Liver (tissue), 9 donors: ENCODE results near the gene MEGF10. TPM values are rescaled to one million over a fixed set of nuclear protein-coding genes. Genes with fewer than 3 reads are reported as not detected.

Experiments
- DNase-seq: peaks from one replicate; pipeline ENCODE4 v3.0.0-alpha.2; 2017; ENCODE audit warnings: low spot score
- H3K27ac ChIP-seq, 2 donors: one replicate each; pipeline ENCODE4 v1.7.0; 2013; ENCODE audit warnings: inconsistent platforms in 2 of 2, low read length in 2 of 2, control low read depth in 1 of 2, low read depth in 1 of 2, mild to moderate bottlenecking in 1 of 2
- H3K27me3 ChIP-seq, 4 donors: one replicate each; pipeline versions ENCODE4 v1.6.1 to v1.7.0; 2013; ENCODE audit warnings: low read length in 3 of 4, inconsistent platforms in 1 of 4, mild to moderate bottlenecking in 1 of 4, moderate library complexity in 1 of 4; ENCODE audit not compliant: control insufficient read depth in 4 of 4, insufficient read depth in 4 of 4
- H3K36me3 ChIP-seq, 4 donors: one replicate each; pipeline versions ENCODE4 v1.6.1 to v1.7.0; 2013; ENCODE audit warnings: low read length in 3 of 4, mild to moderate bottlenecking in 3 of 4, low read depth in 1 of 4, moderate library complexity in 1 of 4; ENCODE audit not compliant: control insufficient read depth in 4 of 4, insufficient read depth in 3 of 4
- H3K4me1 ChIP-seq, 4 donors: one replicate each; pipeline versions ENCODE4 v1.6.1 to v1.7.0; 2013; ENCODE audit warnings: low read length in 3 of 4, mild to moderate bottlenecking in 3 of 4, moderate library complexity in 1 of 4; ENCODE audit not compliant: control insufficient read depth in 4 of 4, insufficient read depth in 4 of 4
- H3K4me3 ChIP-seq, 3 donors: one replicate each; pipeline versions ENCODE4 v1.6.1 to v1.7.0; 2013; ENCODE audit warnings: low read length in 3 of 3, control low read depth in 1 of 3, low read depth in 1 of 3, mild to moderate bottlenecking in 1 of 3
- H3K9ac ChIP-seq, 2 donors: one replicate each; pipeline ENCODE4 v1.7.0; 2013; ENCODE audit warnings: low read length in 2 of 2, mild to moderate bottlenecking in 2 of 2, moderate library complexity in 2 of 2, control low read depth in 1 of 2, low read depth in 1 of 2
- H3K9me3 ChIP-seq, 4 donors: one replicate each; pipeline versions ENCODE4 v1.6.1 to v1.7.0; 2013; ENCODE audit warnings: low read length in 3 of 4; ENCODE audit not compliant: control insufficient read depth in 4 of 4
- ATF3 ChIP-seq: IDR thresholded peaks from 2 replicates; pipeline ENCODE4 v1.6.1; 2016; ENCODE audit warnings: antibody characterized with exemption
- EGR1 ChIP-seq, 2 donors: IDR thresholded peaks; 2 replicates each; pipeline ENCODE4 v1.6.1; 2016 to 2018; ENCODE audit warnings: antibody characterized with exemption in 2 of 2, low read depth in 2 of 2
- FOXA1 ChIP-seq: IDR thresholded peaks from 2 replicates; pipeline ENCODE4 v1.6.1; 2016; ENCODE audit warnings: antibody characterized with exemption
- FOXA2 ChIP-seq: IDR thresholded peaks from 2 replicates; pipeline ENCODE4 v1.6.1; 2016; ENCODE audit warnings: antibody characterized with exemption
- HNF4A ChIP-seq, 2 donors: conservative IDR thresholded peaks; 2 replicates each; pipeline ENCODE4 v1.6.1; 2016; ENCODE audit warnings: antibody characterized with exemption in 2 of 2, mild to moderate bottlenecking in 2 of 2
- HNF4G ChIP-seq: IDR thresholded peaks from 2 replicates; pipeline ENCODE4 v1.6.1; 2016; ENCODE audit warnings: antibody characterized with exemption
- JUND ChIP-seq, 2 donors: IDR thresholded peaks; 2 replicates each; pipeline ENCODE4 v1.6.1; 2016; ENCODE audit warnings: antibody characterized with exemption in 2 of 2
- MAX ChIP-seq: IDR thresholded peaks from 2 replicates; pipeline ENCODE4 v1.6.1; 2016; ENCODE audit warnings: antibody characterized with exemption
- RAD21 ChIP-seq, 2 donors: IDR thresholded peaks; 2 replicates each; pipeline ENCODE4 v1.6.1; 2016; ENCODE audit warnings: antibody characterized with exemption in 2 of 2, mild to moderate bottlenecking in 2 of 2
- RXRA ChIP-seq, 2 donors: IDR thresholded peaks; 2 replicates each; pipeline ENCODE4 v1.6.1; 2017 to 2018; ENCODE audit warnings: antibody characterized with exemption in 2 of 2, mild to moderate bottlenecking in 1 of 2
- SP1 ChIP-seq: IDR thresholded peaks from 2 replicates; pipeline ENCODE4 v1.6.1; 2018; ENCODE audit warnings: antibody characterized with exemption, mild to moderate bottlenecking
- YY1 ChIP-seq: IDR thresholded peaks from 2 replicates; pipeline ENCODE4 v1.6.1; 2016; ENCODE audit warnings: antibody characterized with exemption, mild to moderate bottlenecking
- WGBS: extraction: QIAGEN DNeasy Blood & Tissue Kit; methylation state at CpG from one replicate; pipeline ENCODE4 v1.1.7; 2013; 5-methylcytosine and 5-hydroxymethylcytosine counted together
- polyA plus RNA-seq, 2 donors: library from polyadenylated mRNA; stranded (reverse) in 1 of 2; unstranded in 1 of 2; fragments of 200-250 nt in 1 of 2; fragments of >200 nt in 1 of 2; fragmentation: Nextera tagmentation in 1 of 2; extraction: Ambion mirVana in 1 of 2; gene quantifications; one replicate each; pipeline versions ENCODE4 v1.2.1 to v1.2.3, GENCODE V29; 2013 to 2015
- total RNA-seq, 2 donors: library from RNA; depleted of rRNA; stranded (reverse); fragments of >200 nt; gene quantifications; one replicate each; pipeline ENCODE4 v1.2.3, GENCODE V29; 2014
- TF ChIP-seq, protein P1 (sequence below): IDR thresholded peaks from 2 replicates; pipeline ENCODE4 v1.6.1; 2016; ENCODE audit warnings: antibody characterized with exemption, mild to moderate bottlenecking
- TF ChIP-seq, protein P2 (sequence below): fragments of 150-350 bp; IDR thresholded peaks from 2 replicates; pipeline ENCODE4 v1.5.1; 2017; ENCODE audit warnings: improper control_type of control experiment, low read depth, low read length; ENCODE audit not compliant: missing input control
- donor health status: healthy.
- donor health status: healthy.
- donor health status: healthy.
- donor health status: healthy.
- donor health status: healthy.

The MEGF10 gene
- total and polyA plus RNA-seq, 4 donors: 0.05 to 1.0 (median 0.33) TPM; not detected in 1

GRCh38 chr5:127275641-127276193 is 14.9 kb upstream of the MEGF10 start:
- DNase-seq: no peak
- peaks cover 0 to 2% (median 0%) of the 10 kb centered on the region in 4 donors for H3K27me3 ChIP-seq
- no peaks in the 10 kb centered on the region for H3K4me1 ChIP-seq
- no peak overlapping the region for H3K9ac ChIP-seq
- H3K27ac ChIP-seq: no peak overlapping the region
- no peak overlapping the region for H3K4me3 ChIP-seq
- WGBS: 81% methylated on average over 2 of the region's 2 CpGs
- peaks cover 0 to 6% (median 2%) of the 10 kb centered on the region in 4 donors for H3K9me3 ChIP-seq
- no peaks in the 10 kb centered on the region for H3K36me3 ChIP-seq
- TF ChIP-seq FOXA2 (no peak), HNF4G (no peak), HNF4A (conservative IDR thresholded peaks at IDR 0.05) (no peak), SP1 (no peak), EGR1 (IDR thresholded peaks at IDR 0.05; ENCODE audit: low read depth in 2 of 2) (no peak), FOXA1 (no peak), YY1 (no peak), ATF3 (no peak), MAX (no peak), RXRA (IDR thresholded peaks at IDR 0.05) (no peak), RAD21 (IDR thresholded peaks at IDR 0.05) (no peak)
- TF ChIP-seq, protein P1, sequence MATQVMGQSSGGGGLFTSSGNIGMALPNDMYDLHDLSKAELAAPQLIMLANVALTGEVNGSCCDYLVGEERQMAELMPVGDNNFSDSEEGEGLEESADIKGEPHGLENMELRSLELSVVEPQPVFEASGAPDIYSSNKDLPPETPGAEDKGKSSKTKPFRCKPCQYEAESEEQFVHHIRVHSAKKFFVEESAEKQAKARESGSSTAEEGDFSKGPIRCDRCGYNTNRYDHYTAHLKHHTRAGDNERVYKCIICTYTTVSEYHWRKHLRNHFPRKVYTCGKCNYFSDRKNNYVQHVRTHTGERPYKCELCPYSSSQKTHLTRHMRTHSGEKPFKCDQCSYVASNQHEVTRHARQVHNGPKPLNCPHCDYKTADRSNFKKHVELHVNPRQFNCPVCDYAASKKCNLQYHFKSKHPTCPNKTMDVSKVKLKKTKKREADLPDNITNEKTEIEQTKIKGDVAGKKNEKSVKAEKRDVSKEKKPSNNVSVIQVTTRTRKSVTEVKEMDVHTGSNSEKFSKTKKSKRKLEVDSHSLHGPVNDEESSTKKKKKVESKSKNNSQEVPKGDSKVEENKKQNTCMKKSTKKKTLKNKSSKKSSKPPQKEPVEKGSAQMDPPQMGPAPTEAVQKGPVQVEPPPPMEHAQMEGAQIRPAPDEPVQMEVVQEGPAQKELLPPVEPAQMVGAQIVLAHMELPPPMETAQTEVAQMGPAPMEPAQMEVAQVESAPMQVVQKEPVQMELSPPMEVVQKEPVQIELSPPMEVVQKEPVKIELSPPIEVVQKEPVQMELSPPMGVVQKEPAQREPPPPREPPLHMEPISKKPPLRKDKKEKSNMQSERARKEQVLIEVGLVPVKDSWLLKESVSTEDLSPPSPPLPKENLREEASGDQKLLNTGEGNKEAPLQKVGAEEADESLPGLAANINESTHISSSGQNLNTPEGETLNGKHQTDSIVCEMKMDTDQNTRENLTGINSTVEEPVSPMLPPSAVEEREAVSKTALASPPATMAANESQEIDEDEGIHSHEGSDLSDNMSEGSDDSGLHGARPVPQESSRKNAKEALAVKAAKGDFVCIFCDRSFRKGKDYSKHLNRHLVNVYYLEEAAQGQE: no peak
- TF ChIP-seq, protein P2, sequence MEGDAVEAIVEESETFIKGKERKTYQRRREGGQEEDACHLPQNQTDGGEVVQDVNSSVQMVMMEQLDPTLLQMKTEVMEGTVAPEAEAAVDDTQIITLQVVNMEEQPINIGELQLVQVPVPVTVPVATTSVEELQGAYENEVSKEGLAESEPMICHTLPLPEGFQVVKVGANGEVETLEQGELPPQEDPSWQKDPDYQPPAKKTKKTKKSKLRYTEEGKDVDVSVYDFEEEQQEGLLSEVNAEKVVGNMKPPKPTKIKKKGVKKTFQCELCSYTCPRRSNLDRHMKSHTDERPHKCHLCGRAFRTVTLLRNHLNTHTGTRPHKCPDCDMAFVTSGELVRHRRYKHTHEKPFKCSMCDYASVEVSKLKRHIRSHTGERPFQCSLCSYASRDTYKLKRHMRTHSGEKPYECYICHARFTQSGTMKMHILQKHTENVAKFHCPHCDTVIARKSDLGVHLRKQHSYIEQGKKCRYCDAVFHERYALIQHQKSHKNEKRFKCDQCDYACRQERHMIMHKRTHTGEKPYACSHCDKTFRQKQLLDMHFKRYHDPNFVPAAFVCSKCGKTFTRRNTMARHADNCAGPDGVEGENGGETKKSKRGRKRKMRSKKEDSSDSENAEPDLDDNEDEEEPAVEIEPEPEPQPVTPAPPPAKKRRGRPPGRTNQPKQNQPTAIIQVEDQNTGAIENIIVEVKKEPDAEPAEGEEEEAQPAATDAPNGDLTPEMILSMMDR: no peak

- Histone ChIP-seq H3K36me3 (no peaks in the 10 kb centered on the region), H3K4me1 (no peaks in the 10 kb centered on the region), H3K9ac (no peak overlapping the region), H3K4me3 (no peak overlapping the region), H3K27ac (no peak overlapping the region), H3K9me3 (no peaks in the 10 kb centered on the region), H3K27me3 (peaks cover 0 to 4% (median 0%) of the 10 kb centered on the region in 4 donors)
- 65% methylated on average over 11 of the region's 11 CpGs for WGBS
- no peak for TF ChIP-seq EGR1 (IDR thresholded peaks at IDR 0.05; ENCODE audit: low read depth in 2 of 2)
- no peak for TF ChIP-seq RXRA (IDR thresholded peaks at IDR 0.05)
- TF ChIP-seq, protein P2: no peak
- TF ChIP-seq ATF3: no peak
- TF ChIP-seq RAD21 (IDR thresholded peaks at IDR 0.05): no peak
- TF ChIP-seq JUND (IDR thresholded peaks at IDR 0.05): no peak
- no peak for TF ChIP-seq MAX
- DNase-seq: no peak
Measured at GRCh38 chr5:127280491-127281220, 9.9 kb upstream of the MEGF10 start.
